Measurements from ENCODE around the gene FOXO1.

FOXO1 gene

GRCh38 chr13:40539576-40540327 lies 126.7 kb downstream of the FOXO1 start:
- DNase-seq = no peak

- DNase-seq = no peak
Measured at GRCh38 chr13:40537146-40537895, 129.1 kb downstream of the FOXO1 start.

GRCh38 chr13:40536443-40537113 lies 129.9 kb downstream of the FOXO1 start:
- DNase-seq = no peak

- no peak for DNase-seq
Measured at GRCh38 chr13:40535345-40535836, 131.1 kb downstream of the FOXO1 start.

GRCh38 chr13:40534456-40534855 lies 132.0 kb downstream of the FOXO1 start:
- DNase-seq = peak; percentile 21

GRCh38 chr13:40533072-40533471 lies 133.4 kb downstream of the FOXO1 start:
- no peak for DNase-seq

- no peak for DNase-seq
Measured at GRCh38 chr13:40530961-40531360, 135.5 kb downstream of the FOXO1 start.

- peak; percentile 42 for DNase-seq
Measured at GRCh38 chr13:40528881-40529280, 137.6 kb downstream of the FOXO1 start.

- DNase-seq = no peak
Measured at GRCh38 chr13:40527914-40528313, 138.5 kb downstream of the FOXO1 start.

GRCh38 chr13:40522282-40522681 lies 144.2 kb downstream of the FOXO1 start:
- DNase-seq = peak; percentile 40

- DNase-seq = no peak
Measured at GRCh38 chr13:40520916-40521315, 145.5 kb downstream of the FOXO1 start.

- no peak for DNase-seq
Measured at GRCh38 chr13:40519637-40520036, 146.8 kb downstream of the FOXO1 start.

- DNase-seq = no peak
Measured at GRCh38 chr13:40518481-40518882, 148.0 kb downstream of the FOXO1 start.

GRCh38 chr13:40517486-40518480 lies 148.7 kb downstream of the FOXO1 start:
- DNase-seq = no peak

GRCh38 chr13:40515702-40516101 lies 150.7 kb downstream of the FOXO1 start:
- DNase-seq = no peak

- no peak for DNase-seq
Measured at GRCh38 chr13:40514802-40515201, 151.6 kb downstream of the FOXO1 start.

- DNase-seq = no peak
Measured at GRCh38 chr13:40509876-40510275, 156.6 kb downstream of the FOXO1 start.

- DNase-seq = no peak
Measured at GRCh38 chr13:40508767-40509342, 157.6 kb downstream of the FOXO1 start.

GRCh38 chr13:40508127-40508526 lies 158.3 kb downstream of the FOXO1 start:
- peak; percentile 71 for DNase-seq

GRCh38 chr13:40506592-40507446 lies 159.6 kb downstream of the FOXO1 start:
- DNase-seq = no peak
